ENCODE results near the gene RNF152.

RNF152 gene

GRCh38 chr18:61851940-61852451 lies 40.8 kb downstream of the RNF152 start:
- H3K4me1 ChIP-seq (ENCODE audit: insufficient read depth, low read length, severe bottlenecking): no peaks in the 10 kb centered on the region
- TF ChIP-seq, protein P1, sequence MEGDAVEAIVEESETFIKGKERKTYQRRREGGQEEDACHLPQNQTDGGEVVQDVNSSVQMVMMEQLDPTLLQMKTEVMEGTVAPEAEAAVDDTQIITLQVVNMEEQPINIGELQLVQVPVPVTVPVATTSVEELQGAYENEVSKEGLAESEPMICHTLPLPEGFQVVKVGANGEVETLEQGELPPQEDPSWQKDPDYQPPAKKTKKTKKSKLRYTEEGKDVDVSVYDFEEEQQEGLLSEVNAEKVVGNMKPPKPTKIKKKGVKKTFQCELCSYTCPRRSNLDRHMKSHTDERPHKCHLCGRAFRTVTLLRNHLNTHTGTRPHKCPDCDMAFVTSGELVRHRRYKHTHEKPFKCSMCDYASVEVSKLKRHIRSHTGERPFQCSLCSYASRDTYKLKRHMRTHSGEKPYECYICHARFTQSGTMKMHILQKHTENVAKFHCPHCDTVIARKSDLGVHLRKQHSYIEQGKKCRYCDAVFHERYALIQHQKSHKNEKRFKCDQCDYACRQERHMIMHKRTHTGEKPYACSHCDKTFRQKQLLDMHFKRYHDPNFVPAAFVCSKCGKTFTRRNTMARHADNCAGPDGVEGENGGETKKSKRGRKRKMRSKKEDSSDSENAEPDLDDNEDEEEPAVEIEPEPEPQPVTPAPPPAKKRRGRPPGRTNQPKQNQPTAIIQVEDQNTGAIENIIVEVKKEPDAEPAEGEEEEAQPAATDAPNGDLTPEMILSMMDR (IDR thresholded peaks at IDR 0.05; ENCODE audit: low read length): no peak
- no peak for TF ChIP-seq EZH2 (IDR thresholded peaks at IDR 0.05; ENCODE audit: borderline replicate concordance, low read length)
- H3K36me3 ChIP-seq (ENCODE audit: insufficient read depth, low read length): no peaks in the 10 kb centered on the region
- no peak overlapping the region for H3K27ac ChIP-seq (ENCODE audit: low read depth, low read length, poor library complexity, severe bottlenecking)
- no peaks in the 10 kb centered on the region for H3K9me3 ChIP-seq (ENCODE audit: low read length)
- H3K9me2 ChIP-seq (ENCODE audit: low read depth, low read length): no peaks in the 10 kb centered on the region
- H4K20me1 ChIP-seq (ENCODE audit: insufficient read depth, low read length): no peaks in the 10 kb centered on the region
- no peaks in the 10 kb centered on the region for H3K79me2 ChIP-seq (ENCODE audit: insufficient read depth, low read length)
- no peak overlapping the region for H3K4me2 ChIP-seq (ENCODE audit: low read length)
- no peak overlapping the region for H2AFZ ChIP-seq (ENCODE audit: low read length)
- no peak overlapping the region for H3K4me3 ChIP-seq (ENCODE audit: low read depth, low read length, poor library complexity, severe bottlenecking)
- H3K9ac ChIP-seq (ENCODE audit: low read length): no peak overlapping the region
- H3F3A ChIP-seq (ENCODE audit: insufficient read depth, low read length): no peaks in the 10 kb centered on the region
- no peaks in the 10 kb centered on the region for H3K27me3 ChIP-seq (ENCODE audit: insufficient read depth, low read length)

DNA sequence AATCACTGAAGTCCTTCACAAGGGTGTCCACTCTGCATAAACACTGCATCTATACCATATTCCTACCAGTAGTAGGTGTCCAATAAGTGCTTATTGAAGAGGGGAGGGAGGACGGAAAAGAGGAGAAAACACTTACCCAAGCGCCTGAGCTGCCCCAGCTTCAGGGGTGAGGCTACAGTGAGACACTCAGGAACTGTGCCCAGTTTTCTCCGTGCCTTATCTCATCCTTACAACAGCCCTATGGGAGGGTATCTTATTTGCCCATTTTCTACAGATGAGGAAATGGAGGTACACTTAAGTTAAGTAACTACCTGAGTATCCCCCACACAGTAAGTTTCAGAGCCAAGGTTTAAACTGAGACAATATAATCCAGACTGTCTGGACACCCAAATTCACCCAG lies 41.5 kb downstream of the RNF152 start:
- no peaks in the 10 kb centered on the region for H3K36me3 ChIP-seq (ENCODE audit: insufficient read depth, low read length)
- no peaks in the 10 kb centered on the region for H3K27me3 ChIP-seq (ENCODE audit: insufficient read depth, low read length)
- H3K4me2 ChIP-seq (ENCODE audit: low read length): no peak overlapping the region
- H2AFZ ChIP-seq (ENCODE audit: low read length): no peak overlapping the region
- H3K4me3 ChIP-seq (ENCODE audit: low read depth, low read length, poor library complexity, severe bottlenecking): no peak overlapping the region
- H3K9ac ChIP-seq (ENCODE audit: low read length): no peak overlapping the region
- no peak overlapping the region for H3K27ac ChIP-seq (ENCODE audit: low read depth, low read length, poor library complexity, severe bottlenecking)
- no peaks in the 10 kb centered on the region for H4K20me1 ChIP-seq (ENCODE audit: insufficient read depth, low read length)
- H3K9me3 ChIP-seq (ENCODE audit: low read length): no peaks in the 10 kb centered on the region
- no peaks in the 10 kb centered on the region for H3K4me1 ChIP-seq (ENCODE audit: insufficient read depth, low read length, severe bottlenecking)
- H3K9me2 ChIP-seq (ENCODE audit: low read depth, low read length): no peaks in the 10 kb centered on the region
- no peaks in the 10 kb centered on the region for H3K79me2 ChIP-seq (ENCODE audit: insufficient read depth, low read length)
- no peak for TF ChIP-seq EZH2 (IDR thresholded peaks at IDR 0.05; ENCODE audit: borderline replicate concordance, low read length)
- TF ChIP-seq, protein P1 (IDR thresholded peaks at IDR 0.05; ENCODE audit: low read length): no peak
- no peaks in the 10 kb centered on the region for H3F3A ChIP-seq (ENCODE audit: insufficient read depth, low read length)

GRCh38 chr18:61850756-61851155 lies 42.1 kb downstream of the RNF152 start:
- no peak overlapping the region for H3K27ac ChIP-seq (ENCODE audit: low read depth, low read length, poor library complexity, severe bottlenecking)

More at GRCh38 chr18:61850756-61851155, 42.1 kb downstream of the RNF152 start:
- Histone ChIP-seq H3K9me3 (ENCODE audit: low read length) (no peaks in the 10 kb centered on the region), H3K36me3 (ENCODE audit: insufficient read depth, low read length) (no peaks in the 10 kb centered on the region), H3F3A (ENCODE audit: insufficient read depth, low read length) (no peaks in the 10 kb centered on the region), H3K9ac (ENCODE audit: low read length) (no peak overlapping the region), H3K4me2 (ENCODE audit: low read length) (no peak overlapping the region), H4K20me1 (ENCODE audit: insufficient read depth, low read length) (no peaks in the 10 kb centered on the region), H3K4me3 (ENCODE audit: low read depth, low read length, poor library complexity, severe bottlenecking) (no peak overlapping the region), H3K79me2 (ENCODE audit: insufficient read depth, low read length) (no peaks in the 10 kb centered on the region), H2AFZ (ENCODE audit: low read length) (no peak overlapping the region), H3K27me3 (ENCODE audit: insufficient read depth, low read length) (no peaks in the 10 kb centered on the region), H3K4me1 (ENCODE audit: insufficient read depth, low read length, severe bottlenecking) (no peaks in the 10 kb centered on the region), H3K9me2 (ENCODE audit: low read depth, low read length) (no peaks in the 10 kb centered on the region)
- TF ChIP-seq EZH2 (IDR thresholded peaks at IDR 0.05; ENCODE audit: borderline replicate concordance, low read length): no peak
- TF ChIP-seq, protein P1 (IDR thresholded peaks at IDR 0.05; ENCODE audit: low read length): no peak
